GM12874 (cell line): ENCODE data around the gene TBX3.
A peak's percentile ranks its signal among the peaks of the same experiment; 100 is the strongest.

Source experiments
- CTCF ChIP-seq: IDR thresholded peaks from 2 replicates; pipeline ENCODE4 v1.5.1; 2011; ENCODE audit warnings: low read depth, mild to moderate bottlenecking, control low read depth, low read length, moderate library complexity; ENCODE audit not compliant: insufficient read depth

Gene TBX3

GRCh38 chr12:114648711-114649110 lies 35.3 kb downstream of the TBX3 start:
- no peak for TF ChIP-seq CTCF

- no peak for TF ChIP-seq CTCF
Measured at GRCh38 chr12:114638790-114639435, 45.1 kb downstream of the TBX3 start.

DNA sequence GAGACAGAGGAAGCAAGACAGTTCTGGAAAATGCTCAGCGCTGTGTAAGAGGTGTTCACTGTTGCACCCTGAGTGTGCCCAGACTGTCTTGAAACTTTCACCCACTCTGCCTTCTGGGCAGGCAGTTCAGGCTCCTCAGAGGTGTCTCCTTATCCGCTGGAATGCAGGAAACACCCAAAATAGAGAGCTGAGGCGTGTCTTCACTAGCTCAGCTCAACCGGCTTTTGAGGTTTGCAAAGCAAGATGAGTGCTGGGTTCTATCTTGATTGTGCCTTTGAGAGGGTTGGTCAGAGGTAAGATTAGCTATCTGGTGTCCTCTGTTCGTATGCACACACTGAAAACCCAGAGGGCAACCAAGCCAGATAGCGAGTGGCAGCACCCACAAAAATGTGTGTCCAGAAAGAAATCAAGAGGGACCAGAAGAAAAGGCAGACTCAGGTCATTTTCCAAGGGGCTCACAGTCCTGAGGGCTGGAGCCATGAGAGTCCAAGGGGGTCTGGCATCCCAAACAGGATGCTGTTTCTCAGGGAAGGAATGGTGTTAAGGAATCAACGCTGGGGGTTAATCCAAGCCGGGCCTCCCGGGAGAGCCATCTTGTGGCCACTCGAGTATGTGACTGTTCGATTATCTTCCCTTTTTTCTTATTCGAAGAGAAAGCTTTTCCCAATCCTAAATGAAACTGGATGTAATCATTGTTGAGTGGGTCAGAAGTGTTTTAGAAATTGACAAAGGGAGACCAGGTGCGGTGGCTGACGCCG lies 47.1 kb downstream of the TBX3 start:
- TF ChIP-seq CTCF = no peak

- no peak for TF ChIP-seq CTCF
Measured at GRCh38 chr12:114631242-114631641, 52.7 kb downstream of the TBX3 start.

DNA sequence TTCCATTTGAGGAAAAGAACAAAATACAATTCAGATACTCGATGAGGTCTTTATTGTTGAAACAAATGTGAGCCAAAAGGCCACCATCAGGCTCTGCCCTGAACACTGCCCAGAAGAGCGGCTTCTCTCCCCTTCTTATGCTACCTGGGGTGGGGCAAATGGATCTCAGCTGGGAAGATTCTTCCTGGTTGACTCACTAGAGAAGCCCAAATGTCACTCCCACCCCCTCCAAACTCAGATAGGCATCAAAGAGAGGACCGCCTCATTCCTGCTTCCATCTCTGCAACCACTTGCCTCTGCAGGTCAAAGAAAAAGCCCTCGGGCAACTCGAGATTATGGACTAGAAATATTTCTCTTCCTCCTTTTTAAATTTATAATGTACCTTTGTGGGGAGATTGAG lies 55.8 kb downstream of the TBX3 start:
- no peak for TF ChIP-seq CTCF

DNA sequence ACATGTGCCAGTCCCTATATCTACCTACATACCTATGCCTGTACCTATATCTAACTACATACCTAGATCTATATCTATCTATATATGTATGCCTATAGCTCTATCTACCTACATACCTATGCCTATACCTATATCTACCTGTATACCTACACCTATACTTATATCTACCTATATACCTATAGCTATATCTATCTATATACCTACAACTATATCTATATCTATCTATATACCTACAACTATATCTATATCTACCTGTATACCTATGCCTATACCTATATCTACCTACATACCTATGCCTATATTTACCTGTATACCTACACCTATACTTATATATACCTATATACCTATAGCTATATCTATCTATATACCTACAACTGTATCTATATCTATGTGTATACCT lies 56.6 kb downstream of the TBX3 start:
- no peak for TF ChIP-seq CTCF

DNA sequence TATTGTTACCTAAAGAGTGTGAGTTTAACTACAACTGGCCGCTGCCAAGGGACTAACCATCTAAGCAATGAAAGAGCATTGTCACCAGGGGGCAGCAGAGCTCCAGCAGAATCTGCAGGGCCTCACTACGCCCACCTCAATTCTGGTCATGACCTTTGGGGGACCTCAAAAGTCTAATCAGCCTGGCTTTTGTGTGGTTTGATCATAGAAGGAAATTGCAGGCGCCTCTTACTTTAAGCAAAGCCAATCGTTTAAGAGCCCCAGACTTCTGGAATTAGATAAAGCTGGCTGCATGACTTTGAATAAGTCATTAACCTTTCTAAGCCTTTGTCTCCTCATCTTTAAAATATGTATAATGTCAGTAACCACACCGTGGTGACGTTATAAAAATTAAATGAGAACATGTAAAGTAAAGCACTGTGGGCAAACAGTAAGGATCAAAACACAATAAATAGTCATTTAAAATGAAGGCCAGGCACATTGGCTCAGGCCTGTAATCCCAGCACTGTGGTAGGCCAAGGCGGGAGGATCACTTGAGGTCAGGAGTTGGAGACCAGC lies 58.6 kb downstream of the TBX3 start:
- TF ChIP-seq CTCF = peak; percentile 74
